Upper lobe of left lung (tissue), 6 donors: ENCODE measurements around the gene ADNP. TPM values are rescaled to one million over a fixed set of nuclear protein-coding genes. Genes with fewer than 3 reads are reported as not detected.

Experiments
- ATAC-seq, 2 donors: fragments of 200-7000 bp; cut with Tn5 transposase; one replicate each; pipeline ENCODE4 v1.9.1; 2022; ENCODE audit warnings: mild to moderate bottlenecking in 2 of 2, moderate library complexity in 2 of 2; ENCODE audit not compliant: low FRiP score in 2 of 2
- DNase-seq, 2 donors: peaks; one replicate each; pipeline ENCODE4 v3.0.0-alpha.2; 2019 to 2020
- H3K27ac ChIP-seq, 4 donors: fragments of 200-600 bp; sonication (generic); one replicate each; pipeline ENCODE4 v1.5.1; 2016 to 2019
- H3K27me3 ChIP-seq, 4 donors: fragments of 200-600 bp; sonication (generic); one replicate each; pipeline ENCODE4 v1.5.1; 2017 to 2019
- H3K36me3 ChIP-seq, 4 donors: fragments of 200-600 bp; sonication (generic); one replicate each; pipeline ENCODE4 v1.5.1; 2016 to 2019
- H3K4me1 ChIP-seq, 4 donors: fragments of 200-600 bp; sonication (generic); one replicate each; pipeline ENCODE4 v1.5.1; 2018 to 2019
- H3K4me3 ChIP-seq, 4 donors: fragments of 200-600 bp; sonication (generic); one replicate each; pipeline ENCODE4 v1.5.1; 2017 to 2019; ENCODE audit warnings: mild to moderate bottlenecking in 2 of 4, moderate library complexity in 1 of 4
- H3K9me3 ChIP-seq, 4 donors: fragments of 200-600 bp; sonication (generic); one replicate each; pipeline ENCODE4 v1.5.1; 2018 to 2019
- EP300 ChIP-seq, 4 donors: sonication (generic); formaldehyde crosslinking; IDR thresholded peaks; one replicate each; pipeline ENCODE4 v1.5.1; 2017; ENCODE audit warnings: antibody characterized with exemption in 4 of 4, control low read depth in 2 of 4
- POLR2A ChIP-seq, 4 donors: fragments of 450-650 bp; IDR thresholded peaks; one replicate each; pipeline ENCODE4 v1.5.1; 2016 to 2017; ENCODE audit warnings: antibody characterized with exemption in 4 of 4, mild to moderate bottlenecking in 2 of 4
- POLR2AphosphoS5 ChIP-seq, 2 donors: sonication (generic); formaldehyde crosslinking; IDR thresholded peaks; one replicate each; pipeline ENCODE4 v1.5.1; 2017; ENCODE audit warnings: antibody characterized with exemption in 2 of 2
- WGBS, 2 donors: methylation state at CpG; one replicate each; pipeline ENCODE4 v1.1.5; 2017 to 2018; 5-methylcytosine and 5-hydroxymethylcytosine counted together
- total RNA-seq, 6 donors: library from RNA; depleted of rRNA in 4 of 6; stranded (reverse); fragments of >200 nt in 4 of 6; gene quantifications; one replicate each; pipeline versions ENCODE4 v1.1.0 to v1.2.1, GENCODE V29; 2016 to 2021
- TF ChIP-seq, protein P1 (sequence below), 6 experiments: fragments of 450-650 bp in 4 of 6; fragments of 200-600 bp in 2 of 6; sonication (generic) in 2 of 6; IDR thresholded peaks; one replicate each; pipeline ENCODE4 v1.5.1; 2016 to 2019; ENCODE audit warnings: antibody characterized with exemption in 6 of 6
- donor health status: DM: no; HTN: no; CAD: no; lungs with moderate emphysema.
- donor health status: DM: no; HTN: yes; CAD: no; lungs with severe emphysema.

Gene ADNP
- total RNA-seq, 6 donors from 2014 or later: 27.3 to 72.6 (median 45.0) TPM

DNA sequence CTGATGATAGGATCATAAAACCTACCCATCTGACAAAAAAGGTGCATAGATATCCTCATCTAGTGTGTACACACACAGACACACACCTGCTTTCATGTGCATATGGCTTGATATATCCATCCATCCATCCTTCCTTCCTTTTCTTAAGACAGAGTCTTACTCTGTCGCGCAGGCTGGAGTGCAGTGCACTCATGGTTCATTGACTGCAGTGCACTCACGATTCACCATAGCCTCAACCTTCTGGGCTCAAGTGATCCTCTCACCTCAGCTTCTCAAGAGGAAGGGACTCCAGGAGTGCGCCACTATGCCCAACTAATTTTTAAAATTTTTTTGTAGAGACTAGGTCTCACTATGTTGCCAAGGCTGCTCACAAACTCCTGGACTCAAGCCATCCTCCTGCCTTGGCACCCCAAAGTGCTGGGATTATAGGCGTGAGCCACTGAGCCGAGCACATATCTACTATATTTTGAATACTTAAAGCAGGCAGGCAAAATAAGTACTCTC, 27.1 kb downstream of the ADNP start:
- H3K9me3 ChIP-seq: no peaks in the 10 kb centered on the region
- no peak overlapping the region for H3K4me3 ChIP-seq
- H3K27ac ChIP-seq: no peak overlapping the region
- H3K36me3 ChIP-seq: peaks cover 0 to 26% (median 10%) of the 10 kb centered on the region in 4 donors
- no peaks in the 10 kb centered on the region for H3K27me3 ChIP-seq
- WGBS, 2 donors: 69 to 80% methylated on average over 6 of the region's 6 CpGs
- peaks cover 0 to 18% (median 11%) of the 10 kb centered on the region in 4 donors for H3K4me1 ChIP-seq
- no peak for ATAC-seq
- no peak for DNase-seq
- TF ChIP-seq POLR2AphosphoS5 (IDR thresholded peaks at IDR 0.05): no peak
- no peak for TF ChIP-seq EP300 (IDR thresholded peaks at IDR 0.05)
- TF ChIP-seq, protein P1, sequence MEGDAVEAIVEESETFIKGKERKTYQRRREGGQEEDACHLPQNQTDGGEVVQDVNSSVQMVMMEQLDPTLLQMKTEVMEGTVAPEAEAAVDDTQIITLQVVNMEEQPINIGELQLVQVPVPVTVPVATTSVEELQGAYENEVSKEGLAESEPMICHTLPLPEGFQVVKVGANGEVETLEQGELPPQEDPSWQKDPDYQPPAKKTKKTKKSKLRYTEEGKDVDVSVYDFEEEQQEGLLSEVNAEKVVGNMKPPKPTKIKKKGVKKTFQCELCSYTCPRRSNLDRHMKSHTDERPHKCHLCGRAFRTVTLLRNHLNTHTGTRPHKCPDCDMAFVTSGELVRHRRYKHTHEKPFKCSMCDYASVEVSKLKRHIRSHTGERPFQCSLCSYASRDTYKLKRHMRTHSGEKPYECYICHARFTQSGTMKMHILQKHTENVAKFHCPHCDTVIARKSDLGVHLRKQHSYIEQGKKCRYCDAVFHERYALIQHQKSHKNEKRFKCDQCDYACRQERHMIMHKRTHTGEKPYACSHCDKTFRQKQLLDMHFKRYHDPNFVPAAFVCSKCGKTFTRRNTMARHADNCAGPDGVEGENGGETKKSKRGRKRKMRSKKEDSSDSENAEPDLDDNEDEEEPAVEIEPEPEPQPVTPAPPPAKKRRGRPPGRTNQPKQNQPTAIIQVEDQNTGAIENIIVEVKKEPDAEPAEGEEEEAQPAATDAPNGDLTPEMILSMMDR (IDR thresholded peaks at IDR 0.05): no peak
- no peak for TF ChIP-seq POLR2A (IDR thresholded peaks at IDR 0.05)

DNA sequence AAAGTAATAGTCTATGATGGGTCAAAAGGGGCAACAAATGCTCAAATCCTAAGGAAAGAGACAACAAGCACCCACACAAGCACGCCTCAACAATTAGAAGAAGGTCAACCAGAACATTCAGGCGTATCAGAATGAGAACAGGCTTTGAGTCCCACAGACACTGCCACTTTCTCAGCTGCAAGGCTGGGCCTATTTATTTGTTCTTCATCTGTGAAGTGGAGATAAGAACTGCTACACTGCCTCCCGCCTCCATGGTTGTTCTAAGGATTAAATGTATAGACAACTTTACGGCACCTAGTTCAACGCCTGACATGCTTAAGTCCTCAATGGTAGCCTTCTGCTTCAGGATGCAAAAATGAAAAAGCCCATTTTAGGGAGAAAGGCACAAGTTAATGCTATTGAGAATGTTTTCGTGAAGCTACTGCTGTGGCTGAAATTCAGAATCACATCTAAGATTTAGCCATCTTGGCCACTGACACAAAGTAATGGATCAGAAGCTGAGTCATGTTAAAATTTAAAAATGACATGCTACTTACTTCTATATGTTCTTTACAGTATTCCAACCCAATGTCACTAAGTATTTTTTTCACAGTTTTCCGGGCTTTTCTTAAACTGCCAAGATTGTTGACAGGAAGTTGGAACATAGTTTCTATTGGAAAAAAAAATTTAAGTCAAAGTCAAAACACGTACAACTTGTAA, 27.7 kb downstream of the ADNP start:
- no peak overlapping the region for H3K4me3 ChIP-seq
- H3K9me3 ChIP-seq: no peaks in the 10 kb centered on the region
- ATAC-seq: no peak
- no peaks in the 10 kb centered on the region for H3K27me3 ChIP-seq
- TF ChIP-seq POLR2A (IDR thresholded peaks at IDR 0.05): no peak
- no peak for TF ChIP-seq POLR2AphosphoS5 (IDR thresholded peaks at IDR 0.05)
- no peak for TF ChIP-seq EP300 (IDR thresholded peaks at IDR 0.05)
- TF ChIP-seq, protein P1 (IDR thresholded peaks at IDR 0.05): no peak
- DNase-seq: no peak
- 77 to 89% methylated on average over 8 of the region's 8 CpGs for WGBS, 2 donors
- H3K4me1 ChIP-seq: peaks cover 0 to 18% (median 11%) of the 10 kb centered on the region in 4 donors
- H3K27ac ChIP-seq: no peak overlapping the region
- H3K36me3 ChIP-seq: peaks cover 1 to 30% (median 11%) of the 10 kb centered on the region in 4 donors

DNA sequence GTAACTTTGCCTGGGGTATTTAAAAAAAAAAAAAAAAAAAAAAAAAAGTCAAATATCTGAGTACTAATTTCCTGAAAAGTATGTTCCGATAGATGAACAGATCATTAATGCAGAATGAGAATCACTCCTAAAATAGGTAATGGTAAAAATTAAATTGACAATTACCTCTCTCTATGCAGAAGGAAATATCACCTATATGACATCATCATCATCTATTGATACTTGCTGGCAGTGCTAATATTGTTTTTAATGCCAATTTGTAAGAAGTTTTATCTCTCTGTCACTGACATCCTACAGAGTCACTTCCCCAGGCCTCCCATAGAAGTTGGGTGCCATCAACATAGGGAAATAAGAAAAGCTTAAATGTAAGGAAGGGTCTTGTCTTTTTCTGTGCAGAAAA, 29.9 kb downstream of the ADNP start:
- no peak for DNase-seq
- H3K27ac ChIP-seq: no peak overlapping the region
- H3K36me3 ChIP-seq: peaks cover 4 to 50% (median 19%) of the 10 kb centered on the region in 4 donors
- H3K4me1 ChIP-seq: peaks cover 0 to 18% (median 11%) of the 10 kb centered on the region in 4 donors
- TF ChIP-seq EP300 (IDR thresholded peaks at IDR 0.05) (no peak), POLR2AphosphoS5 (IDR thresholded peaks at IDR 0.05) (no peak), POLR2A (IDR thresholded peaks at IDR 0.05) (no peak)
- TF ChIP-seq, protein P1 (IDR thresholded peaks at IDR 0.05): no peak
- no peak overlapping the region for H3K4me3 ChIP-seq
- whole genome bisulfite sequencing, 2 donors: 96 to 100% methylated on average over 1 of the region's 1 CpG
- H3K9me3 ChIP-seq: no peaks in the 10 kb centered on the region
- no peak for ATAC-seq
- H3K27me3 ChIP-seq: no peaks in the 10 kb centered on the region

GRCh38 chr20:50900261-50900660, 31.0 kb downstream of the ADNP start:
- H3K36me3 ChIP-seq: peaks cover 4 to 57% (median 19%) of the 10 kb centered on the region in 4 donors
- TF ChIP-seq POLR2AphosphoS5 (IDR thresholded peaks at IDR 0.05): no peak
- no peak for TF ChIP-seq EP300 (IDR thresholded peaks at IDR 0.05)
- no peak for TF ChIP-seq POLR2A (IDR thresholded peaks at IDR 0.05)
- TF ChIP-seq, protein P1 (IDR thresholded peaks at IDR 0.05): no peak

More at GRCh38 chr20:50900261-50900660, 31.0 kb downstream of the ADNP start:
- 90 to 92% methylated on average over 7 of the region's 7 CpGs for WGBS, 2 donors
- no peak overlapping the region for H3K4me3 ChIP-seq
- no peak overlapping the region for H3K27ac ChIP-seq
- DNase-seq: no peak
- ATAC-seq: no peak
- no peaks in the 10 kb centered on the region for H3K9me3 ChIP-seq
- H3K4me1 ChIP-seq: peaks cover 0 to 18% (median 10%) of the 10 kb centered on the region in 4 donors
- H3K27me3 ChIP-seq: no peaks in the 10 kb centered on the region
